Fibroblast of the conjunctiva (primary cell): ENCODE data around the gene S100PBP.

Experiments used
- DNase-seq: peaks from one replicate; pipeline ENCODE4 v3.0.0-alpha.2; 2010; ENCODE audit warnings: low read depth

Gene S100PBP

GRCh38 chr1:32870615-32871363 lies 53.3 kb downstream of the S100PBP start, which contains the start of gene FNDC5:
FNDC5 (minus strand) TSS chr1:32870912.
- DNase-seq: no peak

- no peak for DNase-seq
Observed at GRCh38 chr1:32871364-32872191, 54.1 kb downstream of the S100PBP start.

DNA sequence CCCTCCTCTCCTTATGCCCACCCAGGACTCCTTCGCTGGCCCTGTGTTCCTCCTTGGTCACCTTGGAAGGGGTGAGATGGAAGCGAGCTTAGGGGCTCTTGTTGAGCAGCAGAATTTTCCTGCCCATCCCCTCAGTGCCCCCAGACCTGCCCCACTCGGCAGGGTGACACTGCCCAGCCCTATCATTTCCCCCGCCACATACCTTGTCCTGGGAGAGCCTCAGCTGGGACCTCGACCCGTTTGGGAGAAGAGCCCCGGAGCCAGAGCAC lies 54.7 kb downstream of the S100PBP start:
- DNase-seq: no peak

GRCh38 chr1:32873484-32873883 lies 56.0 kb downstream of the S100PBP start:
- DNase-seq: no peak

- DNase-seq: no peak
Observed at GRCh38 chr1:32874860-32875752, 57.7 kb downstream of the S100PBP start.

DNA sequence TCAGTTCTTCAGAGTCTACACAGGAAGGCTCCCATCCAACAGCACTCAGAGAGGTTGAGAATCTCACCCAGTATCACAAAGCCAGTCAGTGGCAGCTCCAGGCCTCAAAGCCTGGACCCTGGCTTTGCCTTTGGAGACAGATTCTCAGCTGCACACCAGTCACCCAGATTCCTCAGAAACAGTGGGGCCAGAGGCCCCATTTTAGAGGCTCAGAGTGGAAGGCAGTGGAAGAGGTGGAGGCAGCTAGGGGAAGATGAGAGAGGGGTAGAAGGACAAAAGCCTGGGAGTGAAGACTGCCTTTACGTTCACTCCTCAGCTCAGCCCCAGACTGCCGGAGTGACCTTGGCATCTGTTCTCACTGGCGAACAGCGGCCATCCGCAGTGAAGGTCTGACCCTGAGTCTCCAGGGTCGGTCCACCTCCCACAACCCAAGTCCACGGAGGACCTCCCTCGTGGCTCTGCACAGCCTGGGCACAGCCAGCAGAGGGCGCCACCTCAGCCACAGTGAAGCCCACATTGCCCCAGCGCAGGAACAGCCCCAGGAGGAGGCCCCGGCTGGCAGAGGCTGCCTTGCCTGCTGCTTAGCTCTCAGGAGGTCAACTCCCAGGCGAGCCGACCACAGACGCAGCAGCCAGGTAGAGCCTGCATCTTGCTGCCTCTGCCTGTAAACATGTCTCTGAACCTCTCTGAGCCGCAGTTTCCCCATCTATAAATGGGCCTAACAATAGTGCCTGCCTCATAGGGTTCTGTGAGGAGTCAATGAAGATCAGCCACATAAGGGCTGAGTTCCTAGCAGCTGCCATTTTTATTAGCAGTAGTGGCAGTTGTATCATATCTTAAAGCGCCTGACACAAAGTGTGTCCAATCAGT lies 59.1 kb downstream of the S100PBP start:
- no peak for DNase-seq

- no peak for DNase-seq
Observed at GRCh38 chr1:32877211-32878110, 60.0 kb downstream of the S100PBP start.

GRCh38 chr1:32878183-32878582 lies 60.7 kb downstream of the S100PBP start:
- DNase-seq: no peak

DNA sequence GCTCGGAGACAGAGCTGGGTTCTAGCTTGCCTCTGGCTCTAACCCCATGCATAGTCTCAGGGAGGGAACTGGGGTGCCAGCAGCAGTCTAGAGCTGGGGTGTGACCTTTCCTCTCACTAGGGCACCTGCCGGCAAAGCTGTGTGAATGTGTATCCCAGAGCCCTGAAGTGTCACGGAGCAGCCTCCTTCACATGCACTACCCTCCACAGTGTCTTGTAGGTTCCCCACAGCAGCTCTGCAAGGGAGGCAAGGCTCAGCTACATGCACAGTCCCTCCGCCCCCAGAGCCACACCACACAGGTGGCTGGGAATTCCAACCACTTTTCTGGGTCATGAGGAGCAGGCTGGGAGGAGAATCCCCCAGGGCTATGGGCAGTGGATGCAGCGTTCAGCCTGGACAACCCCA lies 61.2 kb downstream of the S100PBP start:
- DNase-seq: no peak

- DNase-seq: no peak
Observed at GRCh38 chr1:32881291-32881690, 63.8 kb downstream of the S100PBP start.

DNA sequence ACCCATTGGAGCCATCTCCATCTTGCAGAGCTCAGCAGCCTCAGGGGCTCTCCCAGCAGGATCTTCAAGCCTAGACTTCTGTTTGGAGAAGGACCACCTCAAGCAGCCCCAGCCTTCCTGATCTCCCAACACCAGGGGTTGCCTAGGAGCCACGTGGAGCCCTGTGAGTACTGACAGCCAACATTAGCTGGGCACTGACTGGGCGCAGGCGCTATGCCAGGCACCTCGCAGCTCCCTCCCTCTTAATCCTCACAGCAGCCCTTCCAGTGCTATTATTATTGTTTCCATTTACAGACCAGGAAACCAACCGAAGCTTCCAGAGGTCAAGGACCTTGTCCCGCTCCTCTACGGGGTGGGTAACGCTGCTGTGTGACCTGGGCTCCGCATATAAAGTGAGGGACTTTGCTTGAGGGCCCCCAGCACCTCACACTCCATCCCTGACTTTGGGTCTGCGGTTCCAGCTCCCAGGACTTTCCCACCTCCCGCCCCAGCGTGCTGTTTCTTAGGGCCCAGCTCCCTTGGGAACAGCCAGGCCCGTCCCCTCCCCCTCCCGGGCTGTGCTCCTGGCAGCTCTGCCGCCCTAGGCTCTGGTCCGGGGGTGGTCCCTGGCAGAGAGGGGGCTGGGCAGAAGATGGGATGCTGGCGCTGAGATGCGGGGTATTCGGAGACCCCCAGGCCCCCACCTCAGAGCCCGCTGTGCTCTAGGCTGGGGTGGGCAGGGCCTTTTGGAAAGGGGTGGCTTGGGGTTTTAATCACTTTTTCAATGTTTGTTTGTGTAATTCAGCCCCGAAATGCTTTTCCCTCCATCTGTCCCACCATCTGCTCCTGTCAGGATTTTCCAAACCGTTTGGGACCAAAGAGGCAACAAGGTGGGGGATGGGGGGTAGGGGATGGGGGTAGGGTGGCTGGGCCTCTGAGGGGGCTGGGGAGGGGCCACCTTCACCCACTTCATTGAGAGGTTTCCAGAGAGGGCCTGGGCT lies 64.7 kb downstream of the S100PBP start:
- no peak for DNase-seq

DNA sequence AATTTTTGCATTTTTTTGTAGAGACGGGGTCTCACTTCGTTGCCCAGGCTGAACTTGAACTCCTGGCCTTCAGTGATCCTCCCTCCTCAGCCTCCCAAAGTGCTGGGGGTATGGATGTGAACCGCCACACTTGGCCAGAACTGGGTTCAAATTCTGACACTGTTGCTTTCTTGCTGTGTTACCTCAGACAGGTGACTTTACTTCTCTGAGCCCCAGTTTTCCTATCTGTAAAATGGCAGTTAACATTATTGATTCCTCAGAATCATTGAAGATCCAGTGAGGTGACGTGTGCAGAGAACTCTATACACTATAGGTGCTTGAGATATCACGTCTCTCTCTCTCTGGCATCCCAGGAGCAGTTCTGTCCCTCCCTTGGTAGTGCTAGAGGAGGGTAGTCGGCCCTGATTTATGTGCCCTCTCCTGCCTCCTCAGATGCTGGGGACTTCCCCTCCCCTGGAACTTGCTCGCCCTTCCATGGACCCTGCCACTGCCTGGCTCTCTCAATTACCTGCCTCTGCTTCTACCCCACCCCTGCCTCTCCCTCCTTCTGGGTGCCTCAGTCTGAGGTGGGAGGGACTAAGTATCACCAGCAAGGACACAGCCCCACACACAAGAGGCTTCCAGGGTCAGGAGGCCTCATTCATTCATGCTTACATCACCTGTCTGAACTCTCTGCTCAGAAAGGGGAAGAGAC lies 66.0 kb downstream of the S100PBP start:
- no peak for DNase-seq

DNA sequence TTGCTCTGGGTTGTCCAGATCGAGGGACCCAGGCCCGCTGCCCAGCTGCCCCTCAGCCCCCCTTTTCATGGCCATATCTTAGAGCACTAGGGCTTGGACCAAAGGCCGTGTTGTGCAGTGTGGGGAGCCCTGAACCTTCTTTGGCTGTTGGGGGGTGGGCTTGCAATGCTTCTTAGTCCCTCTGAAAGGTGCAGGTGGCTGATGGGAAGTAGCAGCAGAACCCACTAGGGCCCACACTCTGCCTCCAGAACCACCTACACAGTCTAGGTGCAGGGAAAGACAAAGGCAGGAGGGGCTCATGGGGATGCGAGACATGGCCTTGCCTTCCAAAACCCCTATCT lies 66.5 kb downstream of the S100PBP start:
- no peak for DNase-seq

DNA sequence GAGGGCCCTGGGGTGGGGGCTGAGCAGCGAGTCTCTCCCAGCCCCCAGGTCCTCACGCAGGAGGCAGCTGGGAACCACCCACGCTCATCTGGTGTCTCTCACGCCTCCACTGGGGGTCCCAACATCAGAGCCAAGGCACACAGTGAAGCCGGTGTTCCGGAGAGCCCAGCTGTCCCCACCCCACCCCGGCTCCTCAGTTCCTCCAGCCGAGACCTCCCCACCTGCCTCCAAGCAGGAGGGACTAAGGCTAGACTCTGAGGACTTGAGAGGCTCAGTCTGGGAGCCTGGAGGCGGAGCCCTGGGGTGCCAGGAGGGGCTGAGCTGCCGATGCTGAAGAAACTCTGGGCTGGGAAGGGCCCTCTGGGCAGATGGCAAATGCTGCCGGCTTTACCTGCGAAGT lies 67.3 kb downstream of the S100PBP start:
- DNase-seq: no peak

GRCh38 chr1:32885676-32886003 lies 68.2 kb downstream of the S100PBP start:
- no peak for DNase-seq

DNA sequence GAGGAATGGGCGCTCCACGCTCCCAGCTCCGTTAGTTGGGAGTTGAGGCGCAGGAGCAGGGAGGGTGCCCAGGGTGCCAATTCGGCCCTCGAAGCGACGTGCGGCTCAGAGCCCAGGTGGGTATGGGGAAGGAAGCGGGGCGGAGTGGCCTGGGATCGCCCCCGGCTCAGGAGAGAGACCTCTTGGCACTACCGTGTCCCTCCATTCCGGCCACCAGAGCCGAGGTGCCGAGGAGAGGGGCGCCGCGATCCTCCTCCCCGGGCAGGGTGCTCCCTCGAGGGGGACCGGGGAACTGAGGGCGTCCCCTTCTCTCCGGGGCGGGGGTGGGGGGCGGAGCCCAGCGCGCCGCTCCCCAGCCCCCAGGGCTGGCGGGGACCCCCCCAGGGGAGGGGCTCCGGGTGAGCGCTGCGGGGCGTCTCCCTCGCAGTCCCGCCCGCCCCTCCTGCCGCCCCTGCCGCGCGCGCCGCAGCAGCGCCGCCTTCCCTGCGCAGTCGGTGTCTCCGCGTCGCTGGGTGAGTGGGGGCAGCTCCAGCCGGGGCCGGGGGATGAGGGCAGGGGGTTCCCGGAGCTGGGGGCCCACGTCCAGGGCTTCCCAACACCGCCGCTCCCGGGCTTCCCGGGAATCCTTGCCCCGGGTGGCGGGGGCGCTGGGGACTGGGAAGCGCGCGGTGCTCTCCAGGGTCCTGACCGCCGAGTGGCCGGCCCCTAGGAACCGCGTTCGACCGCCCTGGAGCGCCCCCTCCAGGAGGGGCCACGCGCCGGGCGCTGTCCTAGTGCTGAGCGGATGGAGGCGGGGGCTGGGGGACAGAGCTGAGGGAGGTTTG lies 68.8 kb downstream of the S100PBP start, which contains the start of gene HPCA:
TSS of gene HPCA (plus strand) at position 488 of the 824 bp plus-strand sequence. CDS start 2,408 bp downstream, outside the sequence.
- DNase-seq: no peak

DNA sequence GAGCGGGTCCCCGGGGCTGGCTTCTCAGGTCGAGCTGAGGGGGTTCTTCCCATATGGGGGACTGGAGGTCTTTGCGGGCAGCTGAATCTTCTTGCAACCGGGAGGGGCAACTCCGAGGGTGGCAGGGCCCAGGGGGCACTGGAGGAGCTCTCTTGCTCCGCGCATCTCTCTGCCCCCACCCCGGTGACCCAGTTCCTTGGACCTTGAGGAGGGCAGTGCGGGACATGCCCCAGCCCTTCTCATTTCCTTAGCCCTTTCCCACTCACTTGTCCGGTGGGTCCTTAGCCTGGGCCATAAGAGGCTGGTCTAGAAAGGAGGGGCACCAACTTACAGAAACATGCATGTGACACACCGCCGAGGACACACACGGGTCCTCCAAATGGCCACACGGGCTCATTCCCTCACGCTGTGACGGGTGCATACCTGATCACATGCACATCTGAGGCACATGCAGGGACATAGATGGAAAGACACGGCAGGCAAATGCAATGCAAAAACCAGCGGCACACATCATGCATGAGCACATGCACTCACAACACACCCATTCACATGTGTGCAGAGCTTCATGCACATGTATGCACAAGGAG lies 69.5 kb downstream of the S100PBP start:
- DNase-seq: no peak

GRCh38 chr1:32887623-32888022 lies 70.2 kb downstream of the S100PBP start:
- DNase-seq: no peak
